DND-41 (cell line): ENCODE results near the gene FLRT1.

Experiments
- EZH2 ChIP-seq: IDR thresholded peaks from 3 replicates; pipeline ENCODE4 v1.6.1; 2012; ENCODE audit warnings: borderline replicate concordance, low read depth, mild to moderate bottlenecking, moderate library complexity, low read length, inconsistent platforms; ENCODE audit not compliant: severe bottlenecking
- TF ChIP-seq, protein P1 (sequence below): IDR thresholded peaks from 2 replicates; pipeline ENCODE4 v1.5.1; 2012; ENCODE audit warnings: borderline replicate concordance, low read length, moderate library complexity, mild to moderate bottlenecking; ENCODE audit not compliant: poor library complexity, severe bottlenecking; ENCODE audit errors: extremely low read depth

DNA sequence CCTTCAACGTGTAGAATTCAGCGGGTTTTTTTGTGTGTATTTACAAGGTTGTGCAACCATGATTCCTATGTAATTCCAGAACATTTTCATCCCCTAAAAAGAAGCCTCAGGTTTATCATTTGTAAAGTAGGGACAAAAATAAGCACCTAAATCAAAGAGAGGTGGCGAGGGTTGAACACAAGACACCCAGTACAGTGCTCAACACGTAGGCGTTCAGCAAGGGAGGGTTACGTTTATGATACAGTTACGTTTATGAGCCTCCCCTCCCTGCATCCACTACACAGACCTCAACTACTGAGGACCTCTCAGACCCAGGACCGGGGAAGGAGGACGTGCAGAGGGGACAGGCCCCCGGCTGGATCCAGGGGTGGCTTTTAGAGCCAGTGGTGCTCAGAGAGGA lies 44.7 kb downstream of the FLRT1 start:
- TF ChIP-seq, protein P1, sequence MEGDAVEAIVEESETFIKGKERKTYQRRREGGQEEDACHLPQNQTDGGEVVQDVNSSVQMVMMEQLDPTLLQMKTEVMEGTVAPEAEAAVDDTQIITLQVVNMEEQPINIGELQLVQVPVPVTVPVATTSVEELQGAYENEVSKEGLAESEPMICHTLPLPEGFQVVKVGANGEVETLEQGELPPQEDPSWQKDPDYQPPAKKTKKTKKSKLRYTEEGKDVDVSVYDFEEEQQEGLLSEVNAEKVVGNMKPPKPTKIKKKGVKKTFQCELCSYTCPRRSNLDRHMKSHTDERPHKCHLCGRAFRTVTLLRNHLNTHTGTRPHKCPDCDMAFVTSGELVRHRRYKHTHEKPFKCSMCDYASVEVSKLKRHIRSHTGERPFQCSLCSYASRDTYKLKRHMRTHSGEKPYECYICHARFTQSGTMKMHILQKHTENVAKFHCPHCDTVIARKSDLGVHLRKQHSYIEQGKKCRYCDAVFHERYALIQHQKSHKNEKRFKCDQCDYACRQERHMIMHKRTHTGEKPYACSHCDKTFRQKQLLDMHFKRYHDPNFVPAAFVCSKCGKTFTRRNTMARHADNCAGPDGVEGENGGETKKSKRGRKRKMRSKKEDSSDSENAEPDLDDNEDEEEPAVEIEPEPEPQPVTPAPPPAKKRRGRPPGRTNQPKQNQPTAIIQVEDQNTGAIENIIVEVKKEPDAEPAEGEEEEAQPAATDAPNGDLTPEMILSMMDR: no peak
- no peak for TF ChIP-seq EZH2
